NCI-H128 (cell line): ENCODE data around the gene ARSD.
"Not testable (repeated sequence)": the region's sequence is repeated elsewhere in the genome, so short reads cannot be mapped to it uniquely, and the experiment has no call there.

Source experiments
- DNase-seq: peaks from one replicate; lab custom pipeline; 2025; ENCODE audit not compliant: unreplicated experiment; lab: John Stamatoyannopoulos, UW

ARSD gene

GRCh38 chrX:2928583-2929434, at the start of gene ARSD:
Gene ARSD (minus strand): TSS chrX:2929339. CDS start chrX:2929275, 64 bp downstream.
- no peak for DNase-seq

- not testable (repeated sequence) for DNase-seq
Observed at GRCh38 chrX:2978639-2979038, 49.5 kb upstream of the ARSD start.

- no peak for DNase-seq
Observed at GRCh38 chrX:2974961-2975360, 45.8 kb upstream of the ARSD start.

- no peak for DNase-seq
Observed at GRCh38 chrX:2972391-2972790, 43.3 kb upstream of the ARSD start.

GRCh38 chrX:2969021-2969420, 39.9 kb upstream of the ARSD start:
- no peak for DNase-seq

GRCh38 chrX:2967998-2968909, 39.1 kb upstream of the ARSD start:
- DNase-seq = no peak

- DNase-seq = no peak
Observed at GRCh38 chrX:2967584-2967983, 38.4 kb upstream of the ARSD start.

- no peak for DNase-seq
Observed at GRCh38 chrX:2967012-2967411, 37.9 kb upstream of the ARSD start.

- DNase-seq = no peak
Observed at GRCh38 chrX:2965965-2966364, 36.8 kb upstream of the ARSD start.

- DNase-seq = not testable (repeated sequence)
Observed at GRCh38 chrX:2963992-2964794, 35.1 kb upstream of the ARSD start.

GRCh38 chrX:2963449-2963848, 34.3 kb upstream of the ARSD start:
- not testable (repeated sequence) for DNase-seq

GRCh38 chrX:2962381-2962780, 33.2 kb upstream of the ARSD start:
- no peak for DNase-seq

GRCh38 chrX:2960861-2961515, 31.8 kb upstream of the ARSD start:
- DNase-seq = no peak

- DNase-seq = no peak
Observed at GRCh38 chrX:2958199-2958598, 29.1 kb upstream of the ARSD start.

- DNase-seq = no peak
Observed at GRCh38 chrX:2955838-2956237, 26.7 kb upstream of the ARSD start.

GRCh38 chrX:2955281-2955680, 26.1 kb upstream of the ARSD start:
- DNase-seq = no peak

GRCh38 chrX:2954541-2954940, 25.4 kb upstream of the ARSD start:
- no peak for DNase-seq

- DNase-seq = not testable (repeated sequence)
Observed at GRCh38 chrX:2937942-2938341, 8.8 kb upstream of the ARSD start.

- DNase-seq = no peak
Observed at GRCh38 chrX:2934715-2935710, 5.9 kb upstream of the ARSD start.
